HepG2 (cell line): ENCODE measurements around the gene CCN2. TPM values are rescaled to one million over a fixed set of nuclear protein-coding genes. Genes with fewer than 3 reads are reported as not detected.

Experiments
- ARHGAP35 ChIP-seq: sonication (generic); formaldehyde crosslinking; IDR thresholded peaks from 2 replicates; pipeline ENCODE4 v1.9.0; 2022; ENCODE audit warnings: mild to moderate bottlenecking, inconsistent platforms, moderate library complexity, missing genetic modification reagents, borderline replicate concordance
- CBFB ChIP-seq: sonication (generic); formaldehyde crosslinking; IDR thresholded peaks from 2 replicates; pipeline ENCODE4 v1.4.0; 2020; ENCODE audit warnings: missing genetic modification reagents
- CBX5 ChIP-seq: sonication (generic); formaldehyde crosslinking; IDR thresholded peaks from 2 replicates; pipeline ENCODE4 v1.4.0; 2020; ENCODE audit warnings: missing genetic modification reagents, borderline replicate concordance
- CHCHD3 ChIP-seq: sonication (generic); formaldehyde crosslinking; IDR thresholded peaks from 2 replicates; pipeline ENCODE4 v1.8.0; 2022; ENCODE audit warnings: mild to moderate bottlenecking, missing genetic modification reagents, moderate library complexity
- FOXO1 ChIP-seq: sonication (generic); formaldehyde crosslinking; IDR thresholded peaks from 2 replicates; pipeline ENCODE4 v1.4.0; 2020; ENCODE audit warnings: missing genetic modification reagents
- GMEB1 ChIP-seq: sonication (generic); formaldehyde crosslinking; IDR thresholded peaks from 2 replicates; pipeline ENCODE4 v1.5.1; 2020; ENCODE audit warnings: missing genetic modification reagents, mild to moderate bottlenecking, borderline replicate concordance
- HOXA3 ChIP-seq: sonication (generic); formaldehyde crosslinking; IDR thresholded peaks from 2 replicates; pipeline ENCODE4 v1.5.0; 2020; ENCODE audit warnings: missing genetic modification reagents
- IRF1 ChIP-seq: sonication (generic); formaldehyde crosslinking; IDR thresholded peaks from 2 replicates; pipeline ENCODE4 v1.4.0; 2020; ENCODE audit warnings: low read depth, mild to moderate bottlenecking, missing genetic modification reagents
- KAT7 ChIP-seq: IDR thresholded peaks from 2 replicates; pipeline ENCODE4 v1.6.1; 2018; ENCODE audit warnings: borderline replicate concordance, missing compliant biosample characterization
- KLF13 ChIP-seq: sonication (generic); formaldehyde crosslinking; IDR thresholded peaks from 2 replicates; pipeline ENCODE4 v1.4.0; 2020; ENCODE audit warnings: mild to moderate bottlenecking, missing genetic modification reagents
- SALL1 ChIP-seq: sonication (generic); formaldehyde crosslinking; IDR thresholded peaks from 2 replicates; pipeline ENCODE4 v1.8.0; 2022; ENCODE audit warnings: mild to moderate bottlenecking, missing genetic modification reagents
- SKI ChIP-seq: fragments of 450-650 bp; IDR thresholded peaks from one replicate; pipeline ENCODE4 v1.6.1; 2018; ENCODE audit warnings: mild to moderate bottlenecking; ENCODE audit not compliant: partially characterized antibody
- SMAD1 ChIP-seq: sonication (generic); formaldehyde crosslinking; IDR thresholded peaks from 2 replicates; pipeline ENCODE4 v1.4.0; 2020; ENCODE audit warnings: missing genetic modification reagents, low read depth, mild to moderate bottlenecking, borderline replicate concordance
- SRSF9 ChIP-seq: fragments of 200-400 bp; formaldehyde crosslinking; IDR thresholded peaks from 2 replicates; pipeline ENCODE4 v1.6.1; 2018; ENCODE audit warnings: borderline replicate concordance, mild to moderate bottlenecking, low read depth, low read length; ENCODE audit not compliant: insufficient read depth, poor library complexity, severe bottlenecking
- USF2 ChIP-seq, 2 experiments: sonication (generic) in 1 of 2; formaldehyde crosslinking in 1 of 2; IDR thresholded peaks; 2 replicates each; pipeline versions ENCODE4 v1.5.1 to v1.6.1; 2011 to 2020; ENCODE audit warnings: borderline replicate concordance in 1 of 2, low read depth in 1 of 2, low read length in 1 of 2, mild to moderate bottlenecking in 1 of 2, missing genetic modification reagents in 1 of 2, moderate library complexity in 1 of 2
- ZBTB38 ChIP-seq: sonication (generic); formaldehyde crosslinking; IDR thresholded peaks from 2 replicates; pipeline ENCODE4 v1.5.1; 2020; ENCODE audit warnings: mild to moderate bottlenecking, missing genetic modification reagents
- ZNF180 ChIP-seq: sonication (generic); formaldehyde crosslinking; IDR thresholded peaks from 2 replicates; pipeline ENCODE4 v1.4.0; 2020; ENCODE audit warnings: low read depth, missing genetic modification reagents, borderline replicate concordance
- ZNF350 ChIP-seq: sonication (generic); formaldehyde crosslinking; IDR thresholded peaks from 2 replicates; pipeline ENCODE4 v1.4.0; 2020; ENCODE audit warnings: mild to moderate bottlenecking, low read depth, missing genetic modification reagents, borderline replicate concordance
- ZNF501 ChIP-seq: sonication (generic); formaldehyde crosslinking; IDR thresholded peaks from 2 replicates; pipeline ENCODE4 v1.5.1; 2020; ENCODE audit warnings: mild to moderate bottlenecking, moderate library complexity, missing genetic modification reagents
- ZNF607 ChIP-seq: sonication (generic); formaldehyde crosslinking; IDR thresholded peaks from 2 replicates; pipeline ENCODE4 v1.5.1; 2020; ENCODE audit warnings: missing genetic modification reagents, mild to moderate bottlenecking, borderline replicate concordance
- ZSCAN30 ChIP-seq: sonication (generic); formaldehyde crosslinking; IDR thresholded peaks from 2 replicates; pipeline ENCODE4 v1.5.0; 2020; ENCODE audit warnings: mild to moderate bottlenecking, missing genetic modification reagents
- polyA plus RNA-seq, 8 experiments: library from polyadenylated mRNA; depleted of rRNA in 3 of 8; stranded (reverse) in 7 of 8; unstranded in 1 of 8; fragments of >200 nt; fragmentation: Illumina TruSeq in 4 of 8; extraction: Trizol in 4 of 8; gene quantifications; 2 replicates each; pipeline versions ENCODE4 v1.2.1 to v1.2.3, GENCODE V29; 2011 to 2016; ENCODE audit warnings: low read depth in 4 of 8, missing spikeins in 1 of 8, mixed read lengths in 1 of 8; ENCODE audit not compliant: insufficient read depth in 1 of 8
- total RNA-seq, 5 experiments: library from RNA; depleted of rRNA; stranded (reverse); fragments of >200 nt; fragmentation: Illumina TruSeq; extraction: Trizol; gene quantifications; 2 replicates each; pipeline ENCODE4 v1.2.3, GENCODE V29; 2016; ENCODE audit warnings: low read depth in 1 of 5
- TF ChIP-seq, protein P1 (sequence below): sonication (generic); formaldehyde crosslinking; IDR thresholded peaks from 2 replicates; pipeline ENCODE4 v1.8.0; 2022; ENCODE audit warnings: missing genetic modification reagents, mild to moderate bottlenecking, borderline replicate concordance

Gene CCN2
- total and polyA plus RNA-seq, 2 of the 13 experiments (the other 11 are each of a cell fraction or from before 2014, with no cell fraction given) = 34.7 to 316 TPM

DNA sequence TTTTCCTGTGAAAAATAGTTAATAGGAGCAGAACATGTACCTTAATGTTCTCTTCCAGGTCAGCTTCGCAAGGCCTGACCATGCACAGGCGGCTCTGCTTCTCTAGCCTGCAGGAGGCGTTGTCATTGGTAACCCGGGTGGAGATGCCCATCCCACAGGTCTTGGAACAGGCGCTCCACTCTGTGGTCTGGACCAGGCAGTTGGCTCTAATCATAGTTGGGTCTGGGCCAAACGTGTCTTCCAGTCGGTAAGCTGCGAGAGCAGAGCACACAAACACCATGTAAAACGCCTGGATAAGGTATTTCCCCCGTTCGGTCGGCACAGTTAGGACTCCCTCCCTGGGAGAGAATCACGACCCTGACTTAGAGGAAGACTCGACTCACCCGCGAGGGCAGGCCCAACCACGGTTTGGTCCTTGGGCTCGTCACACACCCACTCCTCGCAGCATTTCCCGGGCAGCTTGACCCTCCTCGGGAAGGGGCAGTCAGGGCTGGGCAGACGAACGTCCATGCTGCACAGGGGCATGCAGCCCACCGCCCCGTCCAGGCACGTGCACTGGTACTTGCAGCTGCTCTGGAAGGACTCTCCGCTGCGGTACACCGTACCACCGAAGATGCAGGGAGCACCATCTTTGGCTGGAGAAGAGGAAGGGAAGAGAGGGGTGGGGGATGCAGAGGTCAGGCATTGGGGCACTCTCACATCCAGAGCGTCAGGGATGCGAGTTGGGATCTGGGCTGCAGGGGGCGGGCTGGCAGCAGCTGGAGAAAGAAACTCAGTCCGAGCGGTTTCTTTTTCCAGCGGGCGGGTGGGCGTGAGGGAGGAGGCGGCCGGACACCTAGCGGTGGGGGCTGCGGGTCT lies 1.0 kb downstream of the CCN2 start (continued):
- TF ChIP-seq ZSCAN30 (CRISPR knock-in tag) = no peak
- no peak for TF ChIP-seq USF2 (IDR thresholded peaks at IDR 0.05; ENCODE audit: low read depth, low read length)
- TF ChIP-seq USF2 (CRISPR knock-in tag; IDR thresholded peaks at IDR 0.05; ENCODE audit: borderline replicate concordance) = no peak; the same call in 1 of the 2 replicates
- TF ChIP-seq ZNF180 = 0 out of 2 replicates have a peak, but pooled peaks have one; percentile 60
- peak; percentile 36; the same call in 1 of the 2 replicates for TF ChIP-seq ZBTB38 (CRISPR knock-in tag)
- TF ChIP-seq, protein P1, sequence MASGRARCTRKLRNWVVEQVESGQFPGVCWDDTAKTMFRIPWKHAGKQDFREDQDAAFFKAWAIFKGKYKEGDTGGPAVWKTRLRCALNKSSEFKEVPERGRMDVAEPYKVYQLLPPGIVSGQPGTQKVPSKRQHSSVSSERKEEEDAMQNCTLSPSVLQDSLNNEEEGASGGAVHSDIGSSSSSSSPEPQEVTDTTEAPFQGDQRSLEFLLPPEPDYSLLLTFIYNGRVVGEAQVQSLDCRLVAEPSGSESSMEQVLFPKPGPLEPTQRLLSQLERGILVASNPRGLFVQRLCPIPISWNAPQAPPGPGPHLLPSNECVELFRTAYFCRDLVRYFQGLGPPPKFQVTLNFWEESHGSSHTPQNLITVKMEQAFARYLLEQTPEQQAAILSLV (CRISPR knock-in tag) = no peak
- peak; percentile 67; the same call in 1 of the 2 replicates for TF ChIP-seq SMAD1 (CRISPR knock-in tag)
- no peak for TF ChIP-seq ARHGAP35 (CRISPR knock-in tag)
- peak; percentile 53; the same call in 1 of the 2 replicates for TF ChIP-seq CHCHD3 (CRISPR knock-in tag)
- peak; percentile 95; the same call in 1 of the 2 replicates for TF ChIP-seq KAT7 (CRISPR knock-in tag)
- no peak for TF ChIP-seq GMEB1 (CRISPR knock-in tag)
- TF ChIP-seq SALL1 (CRISPR knock-in tag) = peak; percentile 84
- peak; percentile 57; the same call in 1 of the 2 replicates for TF ChIP-seq CBX5 (CRISPR knock-in tag)
- peak; percentile 11; the same call in 1 of the 2 replicates for TF ChIP-seq KLF13
- peak; percentile 41; the same call in 1 of the 2 replicates for TF ChIP-seq HOXA3
- TF ChIP-seq SKI = no peak
- TF ChIP-seq SRSF9 = no peak
- TF ChIP-seq FOXO1 (CRISPR knock-in tag) = peak; percentile 6; the same call in 1 of the 2 replicates
- TF ChIP-seq ZNF350 (CRISPR knock-in tag) = peak; percentile 92
- peak; percentile 85 for TF ChIP-seq ZNF501
- TF ChIP-seq IRF1 (CRISPR knock-in tag) = 0 out of 2 replicates have a peak, but pooled peaks have one; percentile 45
- TF ChIP-seq CBFB (CRISPR knock-in tag) = peak; percentile 42; the same call in 1 of the 2 replicates
- peak; percentile 93; the same call in 1 of the 2 replicates for TF ChIP-seq ZNF607
